Measurements from ENCODE around the gene RFC5.
"Not testable (repeated sequence)": the region's sequence is repeated elsewhere in the genome, so short reads cannot be mapped to it uniquely, and the experiment has no call there.

The RFC5 gene

GRCh38 chr12:118073768-118074167 is 57.3 kb downstream of the RFC5 start:
- no peak overlapping the region for H3K4me3 ChIP-seq (replicated peaks; ENCODE audit: low read depth, low read length)
- TF ChIP-seq CTCF (IDR thresholded peaks at IDR 0.05; ENCODE audit: low read length, missing control alignments) = no peak
- DNase-seq (ENCODE audit: low read depth) = no peak

- DNase-seq (ENCODE audit: low read depth); H3K4me3 ChIP-seq (replicated peaks; ENCODE audit: low read depth, low read length): not testable (repeated sequence)
Observed at GRCh38 chr12:118081521-118081920, 65.0 kb downstream of the RFC5 start.

Data from fibroblast of pulmonary artery (primary cell).